ENCODE results near the gene RPL11. TPM values are rescaled to one million over a fixed set of nuclear protein-coding genes. Genes with fewer than 3 reads are reported as not detected.
"Not testable (repeated sequence)": the region's sequence is repeated elsewhere in the genome, so short reads cannot be mapped to it uniquely, and the experiment has no call there.

Gene RPL11
- total and polyA plus RNA-seq, 2 of the 8 experiments (the other 6 are each of a cell fraction or from before 2014, with no cell fraction given) = 1,192 to 1,426 TPM

- ChIA-PET CTCF (ENCODE audit: partially characterized antibody) (interaction anchor here (0.7 to 1.5 kb wide), 3 partner anchors 17 to 47 kb away, joined by 3 to 4 read pairs (median 3); no protein-coding TSS in a partner anchor), POLR2A (ENCODE audit: partially characterized antibody) (interaction anchor here (1.1 to 3.6 kb wide), 3 partner anchors 10 to 41 kb away, joined by 3 to 19 read pairs (median 9); partner anchors contain the start of genes ELOA and RPL11)
- H2AK5ac ChIP-seq (ENCODE audit: low read depth, low read length); H3K18ac ChIP-seq (ENCODE audit: extremely low read depth, low read length); H2BK5ac ChIP-seq (ENCODE audit: low read depth, low read length); H3K36me3 ChIP-seq (ENCODE audit: control insufficient read depth in 2 of 4, insufficient read depth in 4 of 4, low read length in 3 of 4); H3K23ac ChIP-seq (ENCODE audit: insufficient read length); H2BK12ac ChIP-seq (ENCODE audit: low read depth, low read length); DNase-seq (ENCODE audit: low read depth in 1 of 2, low spot score in 2 of 2); H3K9me3 ChIP-seq (ENCODE audit: insufficient read depth in 2 of 2, low read depth in 1 of 2, low read length in 1 of 2); H4K8ac ChIP-seq (ENCODE audit: extremely low read depth, insufficient read depth, low read length); H3K79me1 ChIP-seq (ENCODE audit: low read depth, low read length); FAIRE-seq; H2AFZ ChIP-seq (ENCODE audit: low read length); H3K79me2 ChIP-seq (ENCODE audit: control insufficient read depth in 1 of 2, insufficient read depth in 2 of 2, low read length in 2 of 2); H3K4me3 ChIP-seq (ENCODE audit: extremely low read depth in 1 of 4, insufficient read depth in 2 of 4, low read depth in 3 of 4, low read length in 4 of 4); H3K56ac ChIP-seq (replicated peaks; ENCODE audit: insufficient read length, low read depth, low read length); H2BK15ac ChIP-seq (ENCODE audit: low read length); H3K4me1 ChIP-seq (replicated peaks in 1 of 4; ENCODE audit: control insufficient read depth in 3 of 4, insufficient read depth in 4 of 4, low read length in 3 of 4); H3K14ac ChIP-seq (ENCODE audit: insufficient read length); H3K23me2 ChIP-seq (ENCODE audit: low read depth, low read length); H4K20me1 ChIP-seq (replicated peaks in 1 of 2; ENCODE audit: control insufficient read depth in 1 of 2, insufficient read depth in 2 of 2, low read length in 2 of 2); H3K27ac ChIP-seq (ENCODE audit: low read depth, low read length); H3K27me3 ChIP-seq (replicated peaks in 1 of 4; ENCODE audit: control insufficient read depth in 3 of 4, extremely low read depth in 1 of 4, insufficient read depth in 3 of 4, low read length in 3 of 4); H4K91ac ChIP-seq (replicated peaks; ENCODE audit: insufficient read length, low read length); H3K9ac ChIP-seq (replicated peaks in 1 of 4; ENCODE audit: extremely low read depth in 1 of 4, low read depth in 3 of 4, low read length in 3 of 4); H4K5ac ChIP-seq (ENCODE audit: insufficient read length, low read depth, low read length); H2BK20ac ChIP-seq (ENCODE audit: low read length); H3K4me2 ChIP-seq (ENCODE audit: insufficient read depth in 1 of 2, low read depth in 2 of 2, low read length in 2 of 2); H3K4ac ChIP-seq (replicated peaks; ENCODE audit: insufficient read length, low read depth, low read length); H2BK120ac ChIP-seq (replicated peaks; ENCODE audit: low read depth, low read length): not testable (repeated sequence)
- WGBS, 2 experiments (ENCODE audit: extremely low coverage in 1 of 2, insufficient coverage in 1 of 2, insufficient read length in 1 of 2, insufficient replicate concordance in 2 of 2, low coverage in 1 of 2, low lambda C conversion rate in 2 of 2, missing lambda C conversion rate in 1 of 2) = 84% methylated on average over 5 of the region's 5 CpGs; no CpG with 5 or more reads in 1 of the 2 experiments
Measured at GRCh38 chr1:23733281-23733680, 41.7 kb downstream of the RPL11 start.

All from H1 (cell line).